Measurements from ENCODE around the gene KDF1.

The KDF1 gene

GRCh38 chr1:26970810-26971209, 10.5 kb upstream of the KDF1 start:
- TF ChIP-seq CTCF (IDR thresholded peaks at IDR 0.05; ENCODE audit: low read depth, low read length, missing control alignments), result no peak
- no peak for DNase-seq (ENCODE audit: low read depth)
- no peak overlapping the region for H3K4me3 ChIP-seq (ENCODE audit: low read depth, low read length)
- in situ Hi-C loops (cut with HindIII; ENCODE audit: low sequenced_read_pairs), result no loop called here

GRCh38 chr1:26965628-26966027, 5.4 kb upstream of the KDF1 start:
- DNase-seq (ENCODE audit: low read depth), result no peak
- no peak overlapping the region for H3K4me3 ChIP-seq (ENCODE audit: low read depth, low read length)
- no peak for TF ChIP-seq CTCF (IDR thresholded peaks at IDR 0.05; ENCODE audit: low read depth, low read length, missing control alignments)
- in situ Hi-C loops (cut with HindIII; ENCODE audit: low sequenced_read_pairs), result no loop called here

GRCh38 chr1:26965213-26965612, 4.9 kb upstream of the KDF1 start:
- H3K4me3 ChIP-seq (ENCODE audit: low read depth, low read length), result no peak overlapping the region
- in situ Hi-C loops (cut with HindIII; ENCODE audit: low sequenced_read_pairs), result no loop called here
- no peak for TF ChIP-seq CTCF (IDR thresholded peaks at IDR 0.05; ENCODE audit: low read depth, low read length, missing control alignments)
- no peak for DNase-seq (ENCODE audit: low read depth)

GRCh38 chr1:26961826-26962225, 1.6 kb upstream of the KDF1 start:
- in situ Hi-C loops (cut with HindIII; ENCODE audit: low sequenced_read_pairs), result no loop called here
- H3K4me3 ChIP-seq (ENCODE audit: low read depth, low read length), result no peak overlapping the region
- DNase-seq (ENCODE audit: low read depth), result peak; percentile 57
- TF ChIP-seq CTCF (IDR thresholded peaks at IDR 0.05; ENCODE audit: low read depth, low read length, missing control alignments), result no peak

- no peak for TF ChIP-seq CTCF (IDR thresholded peaks at IDR 0.05; ENCODE audit: low read depth, low read length, missing control alignments)
- in situ Hi-C loops (cut with HindIII; ENCODE audit: low sequenced_read_pairs), result no loop called here
- DNase-seq (ENCODE audit: low read depth), result no peak
- no peak overlapping the region for H3K4me3 ChIP-seq (ENCODE audit: low read depth, low read length)
Observed at GRCh38 chr1:26960625-26960966, 328 bp upstream of the KDF1 start.

- in situ Hi-C loops (cut with HindIII; ENCODE audit: low sequenced_read_pairs), result no loop called here
- H3K4me3 ChIP-seq (ENCODE audit: low read depth, low read length), result no peak overlapping the region
- TF ChIP-seq CTCF (IDR thresholded peaks at IDR 0.05; ENCODE audit: low read depth, low read length, missing control alignments), result no peak
- DNase-seq (ENCODE audit: low read depth), result no peak
Observed at GRCh38 chr1:26959270-26959669, 998 bp downstream of the KDF1 start.

GRCh38 chr1:26957306-26957705, 3.0 kb downstream of the KDF1 start:
- H3K4me3 ChIP-seq (ENCODE audit: low read depth, low read length), result no peak overlapping the region
- no peak for DNase-seq (ENCODE audit: low read depth)
- TF ChIP-seq CTCF (IDR thresholded peaks at IDR 0.05; ENCODE audit: low read depth, low read length, missing control alignments), result no peak
- in situ Hi-C loops (cut with HindIII; ENCODE audit: low sequenced_read_pairs), result no loop called here

All from astrocyte of the cerebellum (primary cell).